IMR-90 (cell line): Measurements from ENCODE around the gene TARS3. TPM values are rescaled to one million over a fixed set of nuclear protein-coding genes. Genes with fewer than 3 reads are reported as not detected.

Experiments used
- ATAC-seq: fragments of 200-7000 bp; cut with Tn5 transposase; 2 replicates; pipeline ENCODE4 v1.9.1; 2020; ENCODE audit warnings: low read depth, mild to moderate bottlenecking, moderate library complexity
- BruUV-seq: library from RNA; stranded (reverse); fragments of 400-500 nt; replicated peaks from 2 replicates; lab custom pipeline; 2021; lab: Mats Ljungman, UMichigan
- CTCF ChIA-PET: fragments of 300-600 bp; formaldehyde crosslinking; extraction: SDS; loops from one replicate; lab custom pipeline; 2021; ENCODE audit warnings: antibody characterized with exemption; lab: Yijun Ruan, JAX
- POLR2A ChIA-PET: fragments of 300-600 bp; sonication (Branson Sonifier 250); formaldehyde crosslinking; loops from one replicate; lab custom pipeline; 2022; ENCODE audit warnings: antibody characterized with exemption; ENCODE audit not compliant: unreplicated experiment; lab: Charles Lee
- DNase-seq: peaks from one replicate; pipeline ENCODE4 v3.0.0; 2013
- H2AFZ ChIP-seq: replicated peaks from 2 replicates; pipeline ENCODE3; 2013; ENCODE audit warnings: low read length, mild to moderate bottlenecking; ENCODE audit not compliant: poor library complexity
- H2AK5ac ChIP-seq: 2 replicates; pipeline ENCODE4 v1.6.1; 2013; ENCODE audit warnings: low read depth, low read length, inconsistent platforms
- H2AK9ac ChIP-seq: replicated peaks from 2 replicates; pipeline ENCODE3; 2013; ENCODE audit warnings: mild to moderate bottlenecking, low read depth, low read length, moderate library complexity; ENCODE audit not compliant: poor library complexity
- H2BK120ac ChIP-seq: 2 replicates; pipeline ENCODE4 v1.6.1; 2013; ENCODE audit warnings: low read depth, low read length, inconsistent platforms
- H2BK15ac ChIP-seq: 3 replicates; pipeline ENCODE4 v1.6.1; 2013; ENCODE audit warnings: low read depth, low read length, inconsistent platforms
- H2BK20ac ChIP-seq: 2 replicates; pipeline ENCODE4 v1.6.1; 2013; ENCODE audit warnings: low read depth, mild to moderate bottlenecking, inconsistent platforms, low read length, moderate library complexity
- H2BK5ac ChIP-seq: 2 replicates; pipeline ENCODE4 v1.6.1; 2013; ENCODE audit warnings: mild to moderate bottlenecking, low read depth, low read length, inconsistent platforms; ENCODE audit not compliant: poor library complexity, severe bottlenecking
- H3K14ac ChIP-seq: replicated peaks from 2 replicates; pipeline ENCODE4 v1.6.1; 2013; ENCODE audit warnings: low read depth, low read length, inconsistent platforms
- H3K18ac ChIP-seq: 2 replicates; pipeline ENCODE4 v1.6.1; 2013; ENCODE audit warnings: low read depth, low read length, control low read depth
- H3K23ac ChIP-seq: 2 replicates; pipeline ENCODE4 v1.6.1; 2013; ENCODE audit warnings: low read depth, low read length, inconsistent platforms
- H3K27ac ChIP-seq: 2 replicates; pipeline ENCODE4 v1.5.1; 2013; ENCODE audit warnings: mild to moderate bottlenecking, control low read depth, low read length; ENCODE audit not compliant: insufficient read depth
- H3K27me3 ChIP-seq: 2 replicates; pipeline ENCODE4 v1.6.1; 2013; ENCODE audit warnings: low read length; ENCODE audit not compliant: control insufficient read depth, insufficient read depth
- H3K36me3 ChIP-seq: 2 replicates; pipeline ENCODE4 v1.6.1; 2013; ENCODE audit warnings: low read length, mixed read lengths; ENCODE audit not compliant: control insufficient read depth, insufficient read depth
- H3K4ac ChIP-seq: 2 replicates; pipeline ENCODE4 v1.6.1; 2013; ENCODE audit warnings: low read depth, low read length, inconsistent platforms
- H3K4me1 ChIP-seq: 2 replicates; pipeline ENCODE4 v1.6.1; 2013; ENCODE audit warnings: low read length, mixed read lengths; ENCODE audit not compliant: control insufficient read depth, insufficient read depth
- H3K4me2 ChIP-seq: 2 replicates; pipeline ENCODE4 v1.6.1; 2013; ENCODE audit warnings: low read depth, mild to moderate bottlenecking, control low read depth, low read length, moderate library complexity
- H3K4me3 ChIP-seq: 2 replicates; pipeline ENCODE4 v1.5.1; 2013; ENCODE audit warnings: low read depth, mild to moderate bottlenecking, control low read depth, low read length, moderate library complexity; ENCODE audit not compliant: insufficient read depth
- H3K56ac ChIP-seq: 2 replicates; pipeline ENCODE4 v1.6.1; 2013; ENCODE audit warnings: low read length, inconsistent platforms; ENCODE audit not compliant: insufficient read depth; ENCODE audit errors: extremely low read depth
- H3K79me1 ChIP-seq, 2 experiments: 2 replicates each; pipeline ENCODE4 v1.6.1; 2013; ENCODE audit warnings: low read length in 2 of 2, inconsistent platforms in 1 of 2, low read depth in 1 of 2
- H3K9ac ChIP-seq: 2 replicates; pipeline ENCODE4 v1.6.1; 2013; ENCODE audit warnings: low read depth, low read length, control low read depth
- H3K9me1 ChIP-seq: 2 replicates; pipeline ENCODE4 v1.6.1; 2013; ENCODE audit warnings: low read length, inconsistent platforms; ENCODE audit not compliant: insufficient read depth
- H3K9me3 ChIP-seq: 2 replicates; pipeline ENCODE4 v1.6.1; 2013; ENCODE audit warnings: low read length; ENCODE audit not compliant: control insufficient read depth, insufficient read depth
- H4K20me1 ChIP-seq: 2 replicates; pipeline ENCODE4 v1.6.1; 2013; ENCODE audit warnings: low read length, inconsistent platforms; ENCODE audit not compliant: insufficient read depth
- H4K5ac ChIP-seq: 2 replicates; pipeline ENCODE4 v1.6.1; 2013; ENCODE audit warnings: mild to moderate bottlenecking, low read depth, low read length, control low read depth
- H4K8ac ChIP-seq, 2 experiments: 2 replicates each; pipeline ENCODE4 v1.6.1; 2013; ENCODE audit warnings: low read depth in 2 of 2, low read length in 2 of 2, control low read depth in 1 of 2, inconsistent platforms in 1 of 2
- H4K91ac ChIP-seq: 2 replicates; pipeline ENCODE4 v1.6.1; 2013; ENCODE audit warnings: low read depth, low read length, inconsistent platforms; ENCODE audit not compliant: insufficient read depth
- BHLHE40 ChIP-seq: fragments of 150-350 bp; IDR thresholded peaks from 2 replicates; pipeline ENCODE4 v1.6.1; 2016; ENCODE audit warnings: mild to moderate bottlenecking, low read depth, low read length
- CEBPB ChIP-seq: IDR thresholded peaks from 2 replicates; pipeline ENCODE4 v1.6.1; 2012; ENCODE audit warnings: low read depth, low read length, improper control_type of control experiment
- CHD1 ChIP-seq: IDR thresholded peaks from 2 replicates; pipeline ENCODE4 v1.6.1; 2012; ENCODE audit warnings: low read depth, low read length, improper control_type of control experiment
- CTCF ChIP-seq: conservative IDR thresholded peaks from 2 replicates; pipeline ENCODE4 v1.5.1; 2012; ENCODE audit warnings: mild to moderate bottlenecking, low read depth, low read length, improper control_type of control experiment
- ELK1 ChIP-seq: fragments of 150-350 bp; IDR thresholded peaks from 2 replicates; pipeline ENCODE4 v1.6.1; 2016; ENCODE audit warnings: low read depth, mild to moderate bottlenecking, low read length, moderate library complexity, borderline replicate concordance
- FOS ChIP-seq: fragments of 150-350 bp; IDR thresholded peaks from 2 replicates; pipeline ENCODE4 v1.6.1; 2016; ENCODE audit warnings: low read depth, low read length
- MAFK ChIP-seq: IDR thresholded peaks from 2 replicates; pipeline ENCODE4 v1.6.1; 2012; ENCODE audit warnings: low read depth, low read length, improper control_type of control experiment
- MAZ ChIP-seq: IDR thresholded peaks from 2 replicates; pipeline ENCODE4 v1.6.1; 2012; ENCODE audit warnings: low read depth, mild to moderate bottlenecking, low read length, improper control_type of control experiment, moderate library complexity, borderline replicate concordance
- NFE2L2 ChIP-seq: fragments of 150-350 bp; IDR thresholded peaks from 2 replicates; pipeline ENCODE4 v1.6.1; 2016; ENCODE audit warnings: low read depth, mild to moderate bottlenecking, low read length
- POLR2A ChIP-seq: IDR thresholded peaks from 2 replicates; pipeline ENCODE4 v1.6.1; 2012; ENCODE audit warnings: mild to moderate bottlenecking, low read depth, low read length
- RCOR1 ChIP-seq: IDR thresholded peaks from 2 replicates; pipeline ENCODE4 v1.6.1; 2012; ENCODE audit warnings: mild to moderate bottlenecking, low read length, improper control_type of control experiment; ENCODE audit not compliant: insufficient replicate concordance
- RFX5 ChIP-seq: IDR thresholded peaks from 2 replicates; pipeline ENCODE4 v1.8.0; 2012; ENCODE audit warnings: low read depth, mild to moderate bottlenecking, low read length, moderate library complexity
- SMC3 ChIP-seq: fragments of 150-350 bp; IDR thresholded peaks from 2 replicates; pipeline ENCODE4 v1.6.1; 2016; ENCODE audit warnings: low read depth, mild to moderate bottlenecking, antibody characterized with exemption, low read length, moderate library complexity
- WGBS, 2 experiments: methylation state at CpG; one replicate each; pipeline versions ENCODE4 v1.1.5 to v1.1.7; 2013; ENCODE audit warnings: missing lambda C conversion rate in 2 of 2; ENCODE audit not compliant: insufficient read length in 1 of 2; ENCODE audit errors: extremely low coverage in 2 of 2; 5-methylcytosine and 5-hydroxymethylcytosine counted together
- dilution Hi-C: fragments of 300-500 bp; cut with HindIII; formaldehyde crosslinking; loops from one replicate; pipeline ENCODE4 v1.14.3; 2018; ENCODE audit warnings: low sequenced_read_pairs; ENCODE audit not compliant: unreplicated experiment
- in situ Hi-C: fragments of 300-500 bp; cut with MboI; formaldehyde crosslinking; loops from 3 replicates; pipeline ENCODE4 v1.14.3; 2019; ENCODE audit warnings: low sequenced_read_pairs, inconsistent platforms, mixed read lengths
- intact Hi-C: fragments of 100-400 bp; cut with micrococcal nuclease; formaldehyde crosslinking; loops from 2 replicates; pipeline ENCODE4 v1.10.0; 2022
- polyA plus RNA-seq, 3 experiments: library from polyadenylated mRNA; depleted of rRNA; stranded (reverse); fragments of >200 nt; gene quantifications; 2 replicates each; pipeline ENCODE4 v1.2.3, GENCODE V29; 2012; ENCODE audit warnings: low replicate concordance in 1 of 3
- total RNA-seq: library from RNA; depleted of rRNA; stranded (reverse); fragments of >200 nt; gene quantifications from 2 replicates; pipeline ENCODE4 v1.2.3, GENCODE V29; 2012

The TARS3 gene
- total and polyA plus RNA-seq, 2 of the 4 experiments (the other 2 are of a cell fraction): 3.4 to 9.3 TPM

GRCh38 chr15:101642361-101642760 is 81.9 kb downstream of the TARS3 start:
- BruUV-seq: no TSS peak
- ChIA-PET POLR2A (no interaction called here), CTCF (interaction anchor here (1.1 to 2.2 kb wide), 2 partner anchors 342 to 354 kb away, joined by 3 to 9 read pairs; no protein-coding TSS in a partner anchor)
- H3K23ac ChIP-seq: no peak overlapping the region
- H2AFZ ChIP-seq: no peak overlapping the region
- no peak overlapping the region for H3K56ac ChIP-seq
- H2BK20ac ChIP-seq: no peak overlapping the region
- H3K4me1 ChIP-seq: peaks cover 2% of the 10 kb centered on the region
- H4K20me1 ChIP-seq: peaks cover 4% of the 10 kb centered on the region; the same call in 1 of the 2 replicates
- TF ChIP-seq FOS (no peak), POLR2A (no peak), RCOR1 (no peak), MAFK (no peak), BHLHE40 (no peak), ELK1 (no peak), RFX5 (no peak), CEBPB (no peak), SMC3 (no peak), MAZ (no peak), CTCF (no peak), CHD1 (no peak), NFE2L2 (no peak)
- no peaks in the 10 kb centered on the region for H3K27me3 ChIP-seq
- no peak overlapping the region for H3K18ac ChIP-seq
- no peak overlapping the region for H3K4ac ChIP-seq
- peaks cover 30% of the 10 kb centered on the region for H3K36me3 ChIP-seq
- no peak overlapping the region for H4K91ac ChIP-seq
- DNase-seq (no peak), ATAC-seq (no peak)
- H2BK5ac ChIP-seq: peak overlapping the region; percentile 2
- no peak overlapping the region for H2AK5ac ChIP-seq
- no peak overlapping the region for H3K27ac ChIP-seq
- no peak overlapping the region for H2BK15ac ChIP-seq
- no peak overlapping the region for H4K8ac ChIP-seq
- no peak overlapping the region for H4K5ac ChIP-seq
- intact Hi-C loops (loop anchor here (10.0 kb wide), 1 partner anchor 628 kb away; no protein-coding TSS in a partner anchor), dilution Hi-C loops (no loop called here), in situ Hi-C loops (loop anchor here (5.0 kb wide), 1 partner anchor 350 kb away; no protein-coding TSS in a partner anchor)
- H3K9me1 ChIP-seq: no peaks in the 10 kb centered on the region
- H3K4me3 ChIP-seq: no peak overlapping the region
- no peak overlapping the region for H3K14ac ChIP-seq
- no peak overlapping the region for H2BK120ac ChIP-seq
- H3K9ac ChIP-seq: no peak overlapping the region
- peak overlapping the region; percentile 76 for H2AK9ac ChIP-seq
- no peak overlapping the region for H3K4me2 ChIP-seq
- peaks cover 17 to 28% of the 10 kb centered on the region in 2 experiments for H3K79me1 ChIP-seq
- no peaks in the 10 kb centered on the region for H3K9me3 ChIP-seq
- WGBS, 2 experiments: 73% methylated on average over 5 of the region's 11 CpGs; no CpG with 5 or more reads in 1 of the 2 experiments
